Suprapubic skin (tissue), 3 donors: ENCODE results near the gene KRT17.

ENCODE experiments used
- EP300 ChIP-seq: sonication (generic); formaldehyde crosslinking; IDR thresholded peaks from one replicate; pipeline ENCODE4 v1.6.1; 2017; ENCODE audit warnings: antibody characterized with exemption
- POLR2A ChIP-seq, 2 donors: fragments of 450-650 bp; IDR thresholded peaks; one replicate each; pipeline ENCODE4 v1.6.1; 2017; ENCODE audit warnings: antibody characterized with exemption in 2 of 2, mild to moderate bottlenecking in 2 of 2, moderate library complexity in 2 of 2
- TF ChIP-seq, protein P1 (sequence below), 2 donors: fragments of 200-600 bp in 1 of 2; fragments of 450-650 bp in 1 of 2; sonication (generic) in 1 of 2; IDR thresholded peaks; one replicate each; pipeline ENCODE4 v1.5.1; 2016 to 2019; ENCODE audit warnings: antibody characterized with exemption in 2 of 2, mild to moderate bottlenecking in 1 of 2, moderate library complexity in 1 of 2

DNA sequence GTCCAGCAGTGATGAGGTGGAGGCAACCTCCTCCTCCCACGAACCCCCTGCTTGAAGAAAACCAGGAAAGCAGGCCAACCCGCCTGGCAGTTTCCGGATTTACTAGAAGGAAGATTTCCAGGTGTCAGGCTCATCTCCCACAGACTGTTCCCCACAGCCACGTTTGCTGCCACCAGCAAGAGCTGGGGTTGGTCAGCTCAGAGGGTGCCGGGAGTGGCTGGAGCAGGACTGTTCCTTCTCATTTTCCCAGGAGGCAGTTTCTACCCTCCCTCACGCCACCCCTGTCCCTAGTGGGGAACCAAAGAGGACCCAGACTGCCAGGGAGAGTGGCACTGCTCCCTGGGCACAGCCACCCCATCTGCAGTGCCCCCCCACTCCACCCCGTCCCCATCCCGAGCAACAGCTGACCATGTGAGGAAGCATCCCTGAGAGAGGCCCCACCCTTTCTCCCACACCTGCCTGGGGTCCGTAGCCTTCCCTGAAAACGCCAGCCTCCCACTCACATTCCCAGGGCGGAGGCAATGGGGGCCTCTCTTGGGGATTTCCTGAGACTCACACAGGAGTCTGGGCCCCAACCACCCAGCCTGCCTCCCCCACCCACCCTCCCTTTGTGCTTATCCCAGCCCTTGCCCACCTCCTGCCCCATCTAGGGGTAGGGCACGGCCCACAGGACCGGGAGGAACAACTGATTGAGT, 5.9 kb downstream of the KRT17 start:
- TF ChIP-seq, protein P1, sequence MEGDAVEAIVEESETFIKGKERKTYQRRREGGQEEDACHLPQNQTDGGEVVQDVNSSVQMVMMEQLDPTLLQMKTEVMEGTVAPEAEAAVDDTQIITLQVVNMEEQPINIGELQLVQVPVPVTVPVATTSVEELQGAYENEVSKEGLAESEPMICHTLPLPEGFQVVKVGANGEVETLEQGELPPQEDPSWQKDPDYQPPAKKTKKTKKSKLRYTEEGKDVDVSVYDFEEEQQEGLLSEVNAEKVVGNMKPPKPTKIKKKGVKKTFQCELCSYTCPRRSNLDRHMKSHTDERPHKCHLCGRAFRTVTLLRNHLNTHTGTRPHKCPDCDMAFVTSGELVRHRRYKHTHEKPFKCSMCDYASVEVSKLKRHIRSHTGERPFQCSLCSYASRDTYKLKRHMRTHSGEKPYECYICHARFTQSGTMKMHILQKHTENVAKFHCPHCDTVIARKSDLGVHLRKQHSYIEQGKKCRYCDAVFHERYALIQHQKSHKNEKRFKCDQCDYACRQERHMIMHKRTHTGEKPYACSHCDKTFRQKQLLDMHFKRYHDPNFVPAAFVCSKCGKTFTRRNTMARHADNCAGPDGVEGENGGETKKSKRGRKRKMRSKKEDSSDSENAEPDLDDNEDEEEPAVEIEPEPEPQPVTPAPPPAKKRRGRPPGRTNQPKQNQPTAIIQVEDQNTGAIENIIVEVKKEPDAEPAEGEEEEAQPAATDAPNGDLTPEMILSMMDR (IDR thresholded peaks at IDR 0.05) = no peak
- TF ChIP-seq EP300 (no peak), POLR2A (IDR thresholded peaks at IDR 0.05) (no peak)
